ENCODE measurements around the gene LSMEM2. TPM values are rescaled to one million over a fixed set of nuclear protein-coding genes. Genes with fewer than 3 reads are reported as not detected.

Gene LSMEM2
- total RNA-seq, 3 donors from 2014 or later (not counting 1 experiment from before 2014, with no cell fraction given), result not detected

DNA sequence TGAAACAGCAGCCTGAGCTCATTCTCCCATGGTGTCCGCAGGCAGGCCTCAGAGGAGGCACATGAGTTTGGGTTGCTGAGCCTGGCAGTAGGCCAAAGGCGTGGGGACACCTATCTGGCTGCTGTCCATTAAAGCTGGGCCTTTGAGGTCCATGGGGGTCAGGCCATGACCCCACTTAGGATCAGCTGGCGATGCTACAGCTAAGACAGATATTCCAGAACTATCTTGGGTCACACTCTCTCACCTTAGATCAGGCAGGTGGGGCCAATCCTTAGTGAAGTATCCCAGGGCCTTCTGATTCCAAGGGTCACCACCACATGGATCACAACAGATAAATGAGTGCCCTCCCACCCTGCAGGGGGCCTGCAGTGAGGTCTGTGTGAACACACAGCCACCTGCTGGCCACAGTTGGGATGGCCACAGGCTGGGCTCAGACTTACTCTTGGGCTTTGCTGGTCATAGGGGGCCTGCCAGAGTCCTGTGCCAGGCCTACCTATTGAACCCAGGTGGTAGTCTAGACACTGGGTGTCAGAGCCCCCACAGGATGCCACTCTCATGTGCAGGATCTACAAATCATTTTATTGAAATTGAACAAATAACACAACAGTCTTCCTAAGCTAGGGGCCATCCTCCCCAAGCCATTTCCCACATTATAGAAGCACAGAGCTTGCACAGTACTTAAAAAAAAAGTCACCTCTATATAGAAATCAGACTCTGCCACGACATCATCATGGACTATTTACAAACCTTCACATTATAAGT lies 45.6 kb downstream of the LSMEM2 start:
- intact Hi-C loops (cut with micrococcal nuclease), result no loop called here
- Mint-ChIP-seq H3K27ac (peak overlapping the region; percentile 38 to 52), H3K4me3 (peak overlapping the region; percentile 28), H3K4me1 (peaks cover 10 to 46% of the 10 kb centered on the region in 2 donors), H3K9me3 (no peaks in the 10 kb centered on the region), H3K27me3 (ENCODE audit: low read depth in 2 of 2) (no peaks in the 10 kb centered on the region), H3K36me3 (no peaks in the 10 kb centered on the region)
- peak; percentile 59 to 76 for DNase-seq
- WGBS (ENCODE audit: insufficient coverage), result 68% methylated on average over 4 of the region's 4 CpGs
- Histone ChIP-seq H3K27ac (ENCODE audit: low read length) (no peak overlapping the region), H3K4me3 (ENCODE audit: low read length) (no peak overlapping the region), H3K9me3 (ENCODE audit: control insufficient read depth, insufficient read depth, low read length) (no peaks in the 10 kb centered on the region), H3K27me3 (ENCODE audit: control insufficient read depth, insufficient read depth, low read length) (no peaks in the 10 kb centered on the region), H3K36me3 (ENCODE audit: control insufficient read depth, insufficient read depth, low read length) (peaks cover 11% of the 10 kb centered on the region), H3K4me1 (ENCODE audit: control insufficient read depth, insufficient read depth, low read length) (peaks cover 52% of the 10 kb centered on the region)
- peak in 1 of 3 donors; percentile 26 for ATAC-seq
- TF ChIP-seq, protein P1, sequence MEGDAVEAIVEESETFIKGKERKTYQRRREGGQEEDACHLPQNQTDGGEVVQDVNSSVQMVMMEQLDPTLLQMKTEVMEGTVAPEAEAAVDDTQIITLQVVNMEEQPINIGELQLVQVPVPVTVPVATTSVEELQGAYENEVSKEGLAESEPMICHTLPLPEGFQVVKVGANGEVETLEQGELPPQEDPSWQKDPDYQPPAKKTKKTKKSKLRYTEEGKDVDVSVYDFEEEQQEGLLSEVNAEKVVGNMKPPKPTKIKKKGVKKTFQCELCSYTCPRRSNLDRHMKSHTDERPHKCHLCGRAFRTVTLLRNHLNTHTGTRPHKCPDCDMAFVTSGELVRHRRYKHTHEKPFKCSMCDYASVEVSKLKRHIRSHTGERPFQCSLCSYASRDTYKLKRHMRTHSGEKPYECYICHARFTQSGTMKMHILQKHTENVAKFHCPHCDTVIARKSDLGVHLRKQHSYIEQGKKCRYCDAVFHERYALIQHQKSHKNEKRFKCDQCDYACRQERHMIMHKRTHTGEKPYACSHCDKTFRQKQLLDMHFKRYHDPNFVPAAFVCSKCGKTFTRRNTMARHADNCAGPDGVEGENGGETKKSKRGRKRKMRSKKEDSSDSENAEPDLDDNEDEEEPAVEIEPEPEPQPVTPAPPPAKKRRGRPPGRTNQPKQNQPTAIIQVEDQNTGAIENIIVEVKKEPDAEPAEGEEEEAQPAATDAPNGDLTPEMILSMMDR (IDR thresholded peaks at IDR 0.05), result peak; percentile 80

DNA sequence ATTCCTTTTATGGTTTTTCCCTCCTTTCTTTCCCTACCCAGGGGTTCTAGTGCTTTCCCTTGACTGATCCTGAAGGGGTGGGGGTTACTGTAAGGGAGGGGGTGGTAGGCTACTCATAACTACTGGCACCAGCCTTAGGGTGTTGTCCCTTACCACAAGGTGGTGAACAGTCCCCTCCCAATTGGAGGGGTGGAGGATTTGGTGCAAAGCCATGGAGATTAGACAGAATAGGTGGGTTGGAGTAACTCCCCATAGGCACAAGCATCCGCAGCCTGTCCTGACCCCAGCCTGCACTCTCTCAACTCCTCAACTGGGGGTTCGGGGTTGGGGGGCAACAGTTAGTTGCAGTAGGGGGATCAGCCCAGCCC lies 46.2 kb downstream of the LSMEM2 start:
- DNase-seq (no peak), ATAC-seq (no peak)
- intact Hi-C loops (cut with micrococcal nuclease), result no loop called here
- H3K27ac ChIP-seq (ENCODE audit: low read length), result no peak overlapping the region
- no peaks in the 10 kb centered on the region for H3K27me3 Mint-ChIP-seq (ENCODE audit: low read depth in 2 of 2)
- peak overlapping the region; percentile 38 to 52 for H3K27ac Mint-ChIP-seq
- H3K4me1 ChIP-seq (ENCODE audit: control insufficient read depth, insufficient read depth, low read length), result peaks cover 46% of the 10 kb centered on the region
- H3K4me3 ChIP-seq (ENCODE audit: low read length), result no peak overlapping the region
- H3K4me3 Mint-ChIP-seq, result peak overlapping the region; percentile 28
- H3K9me3 Mint-ChIP-seq, result no peaks in the 10 kb centered on the region
- H3K4me1 Mint-ChIP-seq, result peaks cover 10 to 44% of the 10 kb centered on the region in 2 donors
- TF ChIP-seq, protein P1 (IDR thresholded peaks at IDR 0.05), result no peak
- H3K36me3 Mint-ChIP-seq, result no peaks in the 10 kb centered on the region
- H3K9me3 ChIP-seq (ENCODE audit: control insufficient read depth, insufficient read depth, low read length), result no peaks in the 10 kb centered on the region
- H3K36me3 ChIP-seq (ENCODE audit: control insufficient read depth, insufficient read depth, low read length), result peaks cover 17% of the 10 kb centered on the region
- H3K27me3 ChIP-seq (ENCODE audit: control insufficient read depth, insufficient read depth, low read length), result no peaks in the 10 kb centered on the region
- 100% methylated on average over 1 of the region's 2 CpGs for WGBS (ENCODE audit: insufficient coverage)

DNA sequence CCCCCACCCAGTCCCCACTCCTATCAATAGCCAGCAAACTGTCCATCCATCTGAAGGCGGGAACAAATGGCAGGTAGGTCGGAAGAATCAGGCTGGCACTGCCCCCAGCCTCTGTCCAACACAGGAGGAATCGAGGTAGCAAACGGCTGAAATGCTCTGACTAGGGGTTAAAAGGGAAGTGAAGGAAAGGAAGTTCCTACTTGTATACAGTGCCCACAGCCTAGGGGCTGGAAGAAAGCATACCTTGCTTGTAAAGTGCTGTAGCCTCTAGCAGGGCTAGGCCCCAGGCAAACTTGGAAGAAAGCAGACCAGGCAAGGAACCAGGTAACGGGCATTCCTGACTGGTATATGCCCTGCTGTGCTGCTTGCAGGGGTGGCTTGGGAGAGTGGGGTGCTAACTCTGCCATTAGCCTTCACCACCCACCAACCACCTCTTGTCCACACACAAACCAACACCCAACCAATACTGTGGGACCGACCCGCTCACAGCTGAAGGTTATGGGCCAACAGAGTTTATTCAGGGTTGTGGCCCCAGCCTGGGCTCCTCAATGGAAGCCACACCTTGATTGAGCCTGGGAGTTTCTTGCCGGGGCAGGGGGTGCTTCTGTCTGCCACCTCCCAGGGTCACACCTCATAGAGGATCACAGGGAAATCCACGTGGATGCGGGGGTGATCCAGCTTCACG lies 46.8 kb downstream of the LSMEM2 start:
- Mint-ChIP-seq H3K9me3 (no peaks in the 10 kb centered on the region), H3K27me3 (ENCODE audit: low read depth in 2 of 2) (no peaks in the 10 kb centered on the region), H3K27ac (no peak overlapping the region), H3K4me1 (peaks cover 10 to 39% of the 10 kb centered on the region in 2 donors), H3K36me3 (no peaks in the 10 kb centered on the region), H3K4me3 (no peak overlapping the region)
- Histone ChIP-seq H3K27ac (ENCODE audit: low read length) (no peak overlapping the region), H3K36me3 (ENCODE audit: control insufficient read depth, insufficient read depth, low read length) (peaks cover 22% of the 10 kb centered on the region), H3K9me3 (ENCODE audit: control insufficient read depth, insufficient read depth, low read length) (no peaks in the 10 kb centered on the region), H3K4me3 (ENCODE audit: low read length) (no peak overlapping the region), H3K4me1 (ENCODE audit: control insufficient read depth, insufficient read depth, low read length) (peaks cover 41% of the 10 kb centered on the region), H3K27me3 (ENCODE audit: control insufficient read depth, insufficient read depth, low read length) (no peaks in the 10 kb centered on the region)
- intact Hi-C loops (cut with micrococcal nuclease), result no loop called here
- no peak for ATAC-seq
- 94% methylated on average over 11 of the region's 11 CpGs for WGBS (ENCODE audit: insufficient coverage)
- no peak for DNase-seq
- TF ChIP-seq, protein P1 (IDR thresholded peaks at IDR 0.05), result no peak

Measured in natural killer cell (primary cell).